Measurements from ENCODE around the gene SPATA9. TPM values are rescaled to one million over a fixed set of nuclear protein-coding genes. Genes with fewer than 3 reads are reported as not detected.

SPATA9 gene
- total and polyA plus RNA-seq, 2 of the 8 experiments (the other 6 are each of a cell fraction or from before 2014, with no cell fraction given), result not detected

DNA sequence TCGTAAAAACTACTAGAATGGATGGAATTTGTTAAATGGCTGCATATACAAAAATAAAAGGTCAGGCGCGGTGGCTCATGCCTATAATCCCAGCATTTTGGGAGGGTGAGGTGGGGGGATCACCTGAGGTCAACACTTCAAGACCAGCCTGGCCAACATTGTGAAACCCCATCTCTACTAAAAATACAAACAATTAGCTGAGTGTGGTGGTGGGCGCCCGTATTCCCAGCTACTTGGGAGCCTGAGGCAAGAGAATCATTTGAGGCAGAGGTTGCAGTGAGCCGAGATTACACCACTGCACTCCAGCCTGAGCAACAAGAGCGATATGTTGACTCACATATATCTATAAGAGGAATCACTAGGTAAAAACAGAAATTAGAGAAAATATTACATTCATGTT lies 72.2 kb downstream of the SPATA9 start:
- Histone ChIP-seq H3K18ac (ENCODE audit: extremely low read depth, low read length) (no peak overlapping the region), H2BK5ac (ENCODE audit: low read depth, low read length) (no peak overlapping the region), H3K36me3 (ENCODE audit: control insufficient read depth in 2 of 4, insufficient read depth in 4 of 4, low read length in 3 of 4) (no peaks in the 10 kb centered on the region), H2BK15ac (ENCODE audit: low read length) (no peak overlapping the region), H3K27me3 (replicated peaks in 1 of 4; ENCODE audit: control insufficient read depth in 3 of 4, extremely low read depth in 1 of 4, insufficient read depth in 3 of 4, low read length in 3 of 4) (no peaks in the 10 kb centered on the region), H3K23ac (ENCODE audit: insufficient read length) (no peak overlapping the region), H2BK12ac (ENCODE audit: low read depth, low read length) (no peak overlapping the region), H3K9me3 (ENCODE audit: insufficient read depth in 2 of 2, low read depth in 1 of 2, low read length in 1 of 2) (peaks cover 0 to 6% of the 10 kb centered on the region in 2 experiments; a peak in 2 of 4 replicates), H2AFZ (ENCODE audit: low read length) (no peak overlapping the region), H3K4me1 (replicated peaks in 1 of 4; ENCODE audit: control insufficient read depth in 3 of 4, insufficient read depth in 4 of 4, low read length in 3 of 4) (no peaks in the 10 kb centered on the region), H3K56ac (replicated peaks; ENCODE audit: insufficient read length, low read depth, low read length) (no peak overlapping the region), H4K20me1 (replicated peaks in 1 of 2; ENCODE audit: control insufficient read depth in 1 of 2, insufficient read depth in 2 of 2, low read length in 2 of 2) (no peaks in the 10 kb centered on the region), H3K4me2 (ENCODE audit: insufficient read depth in 1 of 2, low read depth in 2 of 2, low read length in 2 of 2) (no peak overlapping the region), H3K79me1 (ENCODE audit: low read depth, low read length) (no peaks in the 10 kb centered on the region), H3K9ac (replicated peaks in 1 of 4; ENCODE audit: extremely low read depth in 1 of 4, low read depth in 3 of 4, low read length in 3 of 4) (no peak overlapping the region), H3K14ac (ENCODE audit: insufficient read length) (no peak overlapping the region), H4K91ac (replicated peaks; ENCODE audit: insufficient read length, low read length) (no peak overlapping the region), H2AK5ac (ENCODE audit: low read depth, low read length) (no peak overlapping the region), H3K27ac (ENCODE audit: low read depth, low read length) (no peak overlapping the region), H2BK20ac (ENCODE audit: low read length) (no peak overlapping the region), H3K79me2 (ENCODE audit: control insufficient read depth in 1 of 2, insufficient read depth in 2 of 2, low read length in 2 of 2) (no peaks in the 10 kb centered on the region), H2BK120ac (replicated peaks; ENCODE audit: low read depth, low read length) (no peak overlapping the region), H3K23me2 (ENCODE audit: low read depth, low read length) (no peaks in the 10 kb centered on the region), H4K8ac (ENCODE audit: extremely low read depth, insufficient read depth, low read length) (no peak overlapping the region), H3K4me3 (ENCODE audit: extremely low read depth in 1 of 4, insufficient read depth in 2 of 4, low read depth in 3 of 4, low read length in 4 of 4) (no peak overlapping the region), H4K5ac (ENCODE audit: insufficient read length, low read depth, low read length) (no peak overlapping the region), H3K4ac (replicated peaks; ENCODE audit: insufficient read length, low read depth, low read length) (no peak overlapping the region)
- WGBS, 2 experiments (ENCODE audit: extremely low coverage in 1 of 2, insufficient coverage in 1 of 2, insufficient read length in 1 of 2, insufficient replicate concordance in 2 of 2, low coverage in 1 of 2, low lambda C conversion rate in 2 of 2, missing lambda C conversion rate in 1 of 2), result 97% methylated on average over 7 of the region's 7 CpGs; no CpG with 5 or more reads in 1 of the 2 experiments
- FAIRE-seq, result no peak
- no peak for DNase-seq (ENCODE audit: low read depth in 1 of 2, low spot score in 2 of 2)
- POLR2A ChIA-PET (ENCODE audit: partially characterized antibody), result no interaction called here
- CTCF ChIA-PET (ENCODE audit: partially characterized antibody), result no interaction called here
- TF ChIP-seq ZNF274 (IDR thresholded peaks at IDR 0.05; ENCODE audit: borderline replicate concordance, extremely low read depth, low read length) (no peak), TCF12 (IDR thresholded peaks at IDR 0.05; ENCODE audit: low read depth, low read length) (no peak), RXRA (IDR thresholded peaks at IDR 0.05; ENCODE audit: insufficient read depth, low read depth, low read length) (no peak), CHD1 (IDR thresholded peaks at IDR 0.05; ENCODE audit: low read depth, low read length) (no peak), BCL11A (IDR thresholded peaks at IDR 0.05; ENCODE audit: low read depth in 2 of 2, low read length in 2 of 2) (no peak), RNF2 (IDR thresholded peaks at IDR 0.05; ENCODE audit: borderline replicate concordance, low read depth, low read length, missing control alignments, poor library complexity, severe bottlenecking) (no peak)
